NCI-H1436 (cell line): ENCODE measurements around the gene KRT12.
"Not testable (repeated sequence)": the region's sequence is repeated elsewhere in the genome, so short reads cannot be mapped to it uniquely, and the experiment has no call there.

Experiments
- DNase-seq: peaks from one replicate; lab custom pipeline; 2025; lab: John Stamatoyannopoulos, UW

Gene KRT12

DNA sequence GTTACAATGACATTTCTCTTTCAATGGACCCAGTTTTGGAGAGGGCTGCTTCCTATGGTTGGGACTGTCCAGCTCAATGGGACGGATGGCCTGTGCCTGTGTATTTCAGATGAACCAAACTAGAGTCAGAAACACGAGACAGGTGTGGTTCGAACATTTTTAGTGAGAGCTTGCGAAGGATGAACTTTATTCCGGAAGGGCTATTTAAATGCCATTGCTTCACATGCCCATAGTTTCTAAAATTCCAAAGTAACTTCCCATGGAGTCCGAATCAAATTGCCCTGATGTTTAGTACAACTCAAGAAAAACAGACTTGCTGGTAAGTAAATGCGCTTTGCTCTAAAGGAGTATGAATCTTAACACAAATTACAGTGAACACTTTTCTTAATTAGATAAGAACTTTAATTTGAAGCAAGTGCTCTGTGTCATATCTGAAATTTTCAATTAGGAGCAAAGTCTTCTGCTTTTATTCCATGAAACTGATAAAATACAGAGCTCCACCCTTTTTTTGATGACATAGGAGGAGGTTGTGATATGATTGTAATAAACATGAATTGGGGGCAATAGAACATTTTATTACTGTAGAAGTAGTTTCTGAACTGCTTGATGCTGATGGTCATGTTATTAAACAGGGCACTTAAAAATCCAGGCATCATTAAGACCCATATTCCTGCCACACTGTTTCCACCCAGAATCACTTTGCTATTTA lies 16.8 kb upstream of the KRT12 start:
- DNase-seq: no peak

GRCh38 chr17:40883031-40883430 lies 16.0 kb upstream of the KRT12 start:
- DNase-seq: no peak

- no peak for DNase-seq
Measured at GRCh38 chr17:40879026-40879425, 12.0 kb upstream of the KRT12 start.

- DNase-seq: no peak
Measured at GRCh38 chr17:40878044-40878443, 11.0 kb upstream of the KRT12 start.

DNA sequence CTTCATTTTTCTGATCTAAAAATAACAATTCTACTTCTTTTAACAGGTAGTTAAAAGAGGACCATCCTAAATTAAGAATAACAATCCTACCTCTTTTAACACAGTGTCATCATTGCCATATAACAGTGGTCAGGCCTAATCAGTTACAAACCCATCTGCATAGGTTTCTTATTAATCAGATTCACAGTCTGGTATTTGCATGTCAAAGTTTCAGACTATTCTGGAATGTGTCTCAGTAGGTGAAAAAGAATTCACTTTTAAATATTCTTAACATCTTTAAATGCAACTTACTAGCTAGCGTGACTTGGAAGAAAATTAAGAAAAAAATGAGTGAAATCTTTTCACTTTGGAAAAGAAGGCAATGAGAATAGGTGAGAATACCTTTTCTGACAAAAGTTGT lies 6.8 kb upstream of the KRT12 start:
- DNase-seq: no peak

- no peak for DNase-seq
Measured at GRCh38 chr17:40873255-40873654, 6.2 kb upstream of the KRT12 start.

GRCh38 chr17:40872416-40872815 lies 5.4 kb upstream of the KRT12 start:
- no peak for DNase-seq

GRCh38 chr17:40871316-40871715 lies 4.3 kb upstream of the KRT12 start:
- DNase-seq: no peak

DNA sequence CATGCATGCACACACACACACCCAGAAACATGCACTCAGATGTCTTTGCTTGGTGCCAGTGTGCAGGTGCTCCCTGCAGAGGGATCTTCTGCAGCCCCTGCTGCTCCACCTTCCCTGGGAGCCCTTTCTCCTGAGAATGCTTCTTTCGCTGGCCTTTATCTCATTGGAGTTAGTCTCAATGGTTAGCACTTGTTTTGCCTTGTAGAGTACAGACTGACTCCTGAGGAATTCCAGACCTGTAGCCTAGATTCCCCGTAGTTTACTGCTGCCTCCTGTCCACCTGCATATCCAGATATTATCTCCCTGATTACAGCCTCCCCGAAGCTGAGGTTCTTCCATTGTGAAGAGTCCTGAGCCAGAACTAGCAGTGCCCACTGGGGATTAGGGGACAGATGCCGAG lies 3.1 kb upstream of the KRT12 start:
- no peak for DNase-seq

GRCh38 chr17:40864661-40865390 lies 2.2 kb downstream of the KRT12 start:
- no peak for DNase-seq

DNA sequence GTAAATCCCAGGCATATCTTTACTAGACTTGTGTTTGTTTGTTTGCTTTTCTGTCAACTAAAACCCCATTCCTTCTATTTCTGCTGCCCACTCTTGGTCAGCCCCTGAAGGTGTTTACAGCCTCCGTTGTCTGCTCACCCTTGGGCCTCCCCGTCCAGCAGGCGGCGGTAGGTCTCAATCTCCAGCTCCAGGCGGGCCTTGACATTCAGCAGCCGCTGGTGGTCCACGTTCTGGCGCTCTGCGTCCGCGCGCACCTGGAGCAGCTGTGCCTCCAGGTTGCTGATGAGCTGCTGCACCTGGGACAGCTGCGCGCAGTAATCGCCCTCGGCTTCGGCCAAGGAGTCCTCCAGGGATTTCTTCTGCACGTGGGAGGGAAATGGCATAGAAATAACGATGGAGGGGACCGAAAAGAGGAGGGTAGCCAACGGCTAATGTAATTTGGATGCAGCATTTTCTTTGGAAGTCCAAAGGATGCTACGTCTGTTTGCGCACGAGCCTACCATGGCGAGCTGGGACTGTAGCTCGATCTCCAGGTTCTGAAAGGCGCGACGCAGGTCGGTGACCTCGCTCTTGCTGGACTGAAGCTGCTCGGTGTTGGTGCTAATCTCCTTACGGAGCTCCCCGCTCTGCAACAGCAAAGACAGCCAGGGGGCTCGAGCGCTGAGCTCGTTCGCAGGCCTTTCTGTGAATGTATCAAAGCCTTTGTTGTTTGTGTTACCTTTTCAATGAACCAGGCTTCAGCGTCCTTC lies 3.9 kb downstream of the KRT12 start:
- no peak for DNase-seq

DNA sequence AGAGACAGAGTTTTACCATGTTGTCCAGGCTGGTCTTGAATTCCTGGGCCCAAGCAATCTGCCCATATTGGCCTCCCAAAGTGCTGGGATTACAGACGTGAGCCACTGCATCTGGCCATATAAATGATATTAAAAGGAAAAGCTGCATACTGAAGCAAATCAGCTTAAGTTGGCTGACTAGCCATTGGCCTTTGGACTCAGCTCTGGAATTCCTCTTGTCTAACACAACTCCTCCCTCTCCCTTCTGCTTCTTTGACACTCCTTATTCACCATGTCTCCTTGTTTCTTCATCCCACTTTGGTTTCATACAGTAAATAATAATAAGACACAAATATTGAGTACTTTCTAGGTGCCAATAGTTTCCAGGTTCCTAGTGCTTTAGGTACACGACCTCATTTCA lies 7.5 kb downstream of the KRT12 start:
- DNase-seq: no peak

- DNase-seq: not testable (repeated sequence)
Measured at GRCh38 chr17:40858667-40859066, 8.4 kb downstream of the KRT12 start.

DNA sequence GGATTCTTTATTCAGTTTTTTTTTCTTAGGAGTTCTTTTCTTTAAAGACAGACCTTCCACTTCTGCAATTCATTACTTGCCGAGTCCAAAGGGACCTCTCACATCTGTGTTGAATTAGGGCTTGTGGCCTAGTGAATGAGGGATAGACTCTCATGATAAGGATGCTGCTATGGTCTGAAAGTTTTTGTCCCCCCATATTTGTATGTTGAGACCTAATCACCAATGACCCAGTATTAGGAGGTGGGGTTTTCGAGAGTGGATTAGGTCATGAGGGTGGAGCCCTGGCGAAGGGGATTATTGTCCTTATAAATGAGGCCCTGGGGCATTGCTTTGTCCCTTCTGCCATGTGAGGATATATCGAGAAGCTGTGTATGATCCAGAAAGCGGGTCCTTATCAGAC lies 9.5 kb downstream of the KRT12 start:
- no peak for DNase-seq

DNA sequence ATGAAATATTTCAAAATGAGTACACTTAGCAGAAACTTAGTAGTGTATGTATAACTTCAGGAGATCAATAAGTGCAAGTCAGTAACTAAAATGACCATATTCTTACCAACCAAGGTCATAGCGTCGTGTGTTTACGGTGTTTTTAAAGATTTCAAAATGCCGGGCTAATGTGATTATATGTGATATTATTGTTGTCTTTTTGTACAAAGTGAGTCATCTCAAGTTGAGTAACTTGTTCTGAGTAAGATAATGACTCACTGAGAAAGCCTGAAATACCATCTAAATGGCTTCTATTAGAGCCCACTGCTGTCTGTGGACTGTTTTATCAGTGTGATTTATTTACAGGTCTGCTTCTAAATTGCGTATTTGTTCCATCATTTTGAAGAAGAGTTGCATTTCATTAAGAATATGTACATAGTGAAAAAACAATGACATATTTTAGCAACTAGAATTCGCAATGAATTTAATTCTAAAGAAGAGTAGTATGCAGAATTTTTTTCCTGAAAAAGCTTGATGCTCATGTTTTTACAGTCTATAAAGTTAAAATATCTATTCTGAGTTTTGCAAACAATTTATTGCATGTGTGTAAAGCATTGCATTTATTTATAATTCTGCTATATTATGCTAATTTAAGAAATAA lies 12.7 kb downstream of the KRT12 start:
- no peak for DNase-seq

- no peak for DNase-seq
Measured at GRCh38 chr17:40852364-40852763, 14.7 kb downstream of the KRT12 start.

DNA sequence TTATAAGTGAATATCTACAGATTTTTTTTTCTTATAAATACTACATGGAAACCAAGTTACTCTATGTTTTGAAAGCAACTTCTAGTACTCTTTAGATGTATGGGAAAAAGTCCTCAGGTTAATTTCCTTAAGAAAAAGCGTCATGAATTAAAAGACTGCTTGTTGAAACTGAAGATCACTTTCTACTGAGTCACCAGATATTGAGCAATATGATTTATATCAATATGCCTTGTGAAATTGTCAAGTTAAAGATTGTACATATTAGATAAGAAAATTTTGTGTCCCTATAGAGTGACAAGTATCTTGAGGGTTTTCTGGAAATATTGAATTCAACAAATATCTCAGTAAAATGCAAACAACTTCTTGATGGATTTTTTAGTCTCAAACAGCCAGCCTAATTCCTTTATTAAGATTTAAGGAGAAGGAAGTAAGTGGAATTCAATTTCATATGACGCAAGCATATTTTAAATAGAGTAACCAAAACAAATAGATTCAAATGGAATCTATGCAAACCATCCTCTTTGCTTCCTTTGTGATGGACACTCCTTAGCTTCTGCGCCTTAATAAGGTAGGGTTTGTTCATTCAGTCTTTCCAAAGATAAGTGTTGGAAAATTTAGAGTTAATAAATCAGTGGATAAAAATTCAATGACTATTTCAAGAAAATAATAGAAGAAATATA lies 16.6 kb downstream of the KRT12 start:
- no peak for DNase-seq

- no peak for DNase-seq
Measured at GRCh38 chr17:40849723-40850122, 17.3 kb downstream of the KRT12 start.

GRCh38 chr17:40848583-40849235 lies 18.3 kb downstream of the KRT12 start:
- DNase-seq: no peak

DNA sequence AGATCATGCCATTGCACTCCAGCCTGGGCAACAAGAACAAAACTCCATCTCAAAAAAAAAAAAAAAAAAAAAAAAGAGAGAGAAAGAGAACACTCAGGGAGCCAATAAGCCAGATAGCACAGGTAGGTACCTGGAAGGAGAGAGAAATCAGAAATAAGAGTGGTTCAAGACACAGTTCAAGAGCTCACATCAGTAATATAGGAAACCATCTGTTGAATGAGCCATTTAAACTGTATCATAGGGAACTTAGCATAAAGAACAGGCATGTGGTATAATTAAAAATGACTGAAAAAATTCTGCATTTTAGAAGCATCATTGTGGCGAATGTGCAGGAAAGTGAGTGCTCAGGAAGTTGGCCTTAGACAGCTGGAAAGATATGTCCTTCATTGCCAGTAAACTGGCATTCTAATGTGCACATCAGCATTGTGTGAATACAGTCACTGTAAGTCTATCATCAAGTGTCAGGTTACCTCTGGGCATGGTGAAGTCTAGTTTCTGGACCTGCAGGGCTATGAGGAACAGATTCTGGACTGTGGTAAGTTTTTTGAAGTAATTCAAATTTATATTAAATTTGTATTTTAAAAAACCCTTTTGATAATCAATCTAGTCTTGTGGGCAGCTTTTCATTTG lies 20.4 kb downstream of the KRT12 start:
- no peak for DNase-seq

DNA sequence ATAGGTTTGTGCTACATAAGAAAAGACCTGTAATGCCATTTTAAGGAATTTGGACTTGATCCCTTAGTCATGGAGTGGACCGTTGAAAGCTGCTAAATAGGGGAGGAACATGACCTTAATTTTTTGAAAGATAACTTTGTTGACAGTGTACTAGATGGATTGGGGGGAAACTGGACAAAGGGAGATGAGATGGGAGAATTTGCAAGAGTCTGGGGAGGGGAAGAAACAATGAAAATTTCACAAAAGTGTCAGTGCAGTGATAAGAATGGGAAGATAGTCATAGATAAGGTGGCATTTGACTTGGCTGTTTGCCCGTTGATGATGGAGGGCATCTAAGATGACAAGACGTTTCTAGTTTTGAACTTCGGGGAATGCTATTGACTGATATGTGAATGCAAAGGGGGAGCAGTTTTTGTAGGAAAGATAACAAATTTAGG lies 22.3 kb downstream of the KRT12 start:
- no peak for DNase-seq
